NCI-H2196 (cell line): ENCODE data around the gene TSPOAP1.

Experiments used
- DNase-seq: peaks from one replicate; lab custom pipeline; 2025; ENCODE audit not compliant: unreplicated experiment; lab: John Stamatoyannopoulos, UW

Gene TSPOAP1, protein sequence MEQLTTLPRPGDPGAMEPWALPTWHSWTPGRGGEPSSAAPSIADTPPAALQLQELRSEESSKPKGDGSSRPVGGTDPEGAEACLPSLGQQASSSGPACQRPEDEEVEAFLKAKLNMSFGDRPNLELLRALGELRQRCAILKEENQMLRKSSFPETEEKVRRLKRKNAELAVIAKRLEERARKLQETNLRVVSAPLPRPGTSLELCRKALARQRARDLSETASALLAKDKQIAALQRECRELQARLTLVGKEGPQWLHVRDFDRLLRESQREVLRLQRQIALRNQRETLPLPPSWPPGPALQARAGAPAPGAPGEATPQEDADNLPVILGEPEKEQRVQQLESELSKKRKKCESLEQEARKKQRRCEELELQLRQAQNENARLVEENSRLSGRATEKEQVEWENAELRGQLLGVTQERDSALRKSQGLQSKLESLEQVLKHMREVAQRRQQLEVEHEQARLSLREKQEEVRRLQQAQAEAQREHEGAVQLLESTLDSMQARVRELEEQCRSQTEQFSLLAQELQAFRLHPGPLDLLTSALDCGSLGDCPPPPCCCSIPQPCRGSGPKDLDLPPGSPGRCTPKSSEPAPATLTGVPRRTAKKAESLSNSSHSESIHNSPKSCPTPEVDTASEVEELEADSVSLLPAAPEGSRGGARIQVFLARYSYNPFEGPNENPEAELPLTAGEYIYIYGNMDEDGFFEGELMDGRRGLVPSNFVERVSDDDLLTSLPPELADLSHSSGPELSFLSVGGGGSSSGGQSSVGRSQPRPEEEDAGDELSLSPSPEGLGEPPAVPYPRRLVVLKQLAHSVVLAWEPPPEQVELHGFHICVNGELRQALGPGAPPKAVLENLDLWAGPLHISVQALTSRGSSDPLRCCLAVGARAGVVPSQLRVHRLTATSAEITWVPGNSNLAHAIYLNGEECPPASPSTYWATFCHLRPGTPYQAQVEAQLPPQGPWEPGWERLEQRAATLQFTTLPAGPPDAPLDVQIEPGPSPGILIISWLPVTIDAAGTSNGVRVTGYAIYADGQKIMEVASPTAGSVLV (N-terminal part only)

DNA sequence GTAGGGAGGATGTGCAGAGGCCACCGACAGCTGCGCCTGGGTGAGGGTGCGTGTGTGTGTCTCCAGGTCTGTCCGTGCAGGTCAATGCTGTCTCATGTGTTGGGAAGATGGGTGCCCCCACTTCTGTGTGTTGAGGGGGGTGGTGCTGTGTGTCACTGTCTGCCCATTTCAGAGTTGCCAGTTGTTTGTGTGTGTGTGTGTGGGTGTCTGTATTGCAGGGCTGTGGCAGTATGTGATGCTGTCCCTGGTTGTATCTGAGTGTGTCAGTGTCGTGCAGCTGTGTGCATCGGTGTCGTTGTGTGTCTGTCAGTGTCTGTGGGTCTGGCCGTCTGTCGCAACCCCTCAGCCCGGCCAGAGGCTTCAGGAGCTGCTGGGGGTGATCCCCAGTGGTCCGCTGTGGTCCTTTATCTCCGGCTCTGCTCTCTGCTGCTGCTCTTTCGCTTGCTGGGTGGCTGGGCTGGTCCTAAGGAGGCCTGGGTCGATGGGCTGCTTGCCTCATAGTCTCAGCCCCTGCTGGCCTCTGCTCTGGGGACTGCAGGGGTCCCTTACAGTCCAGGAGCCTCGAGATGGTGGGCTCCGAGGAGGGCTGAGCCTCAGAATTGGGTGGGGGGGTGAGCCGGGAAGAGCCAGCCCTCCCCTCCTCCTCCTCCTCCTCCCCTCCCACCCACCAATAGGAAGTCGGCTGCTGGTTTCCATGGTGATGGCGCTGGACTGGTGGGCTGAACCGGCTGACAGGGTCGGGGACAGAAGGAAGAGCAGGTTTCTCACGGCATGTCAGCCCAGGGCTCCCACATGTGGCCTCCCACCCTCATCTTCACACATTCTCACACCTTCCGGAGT is at the start of gene TSPOAP1:
Gene TSPOAP1, minus strand, starts transcription at position 601 of the 840 bp plus-strand sequence. CDS start 875 bp downstream, outside the sequence.
- no peak for DNase-seq

DNA sequence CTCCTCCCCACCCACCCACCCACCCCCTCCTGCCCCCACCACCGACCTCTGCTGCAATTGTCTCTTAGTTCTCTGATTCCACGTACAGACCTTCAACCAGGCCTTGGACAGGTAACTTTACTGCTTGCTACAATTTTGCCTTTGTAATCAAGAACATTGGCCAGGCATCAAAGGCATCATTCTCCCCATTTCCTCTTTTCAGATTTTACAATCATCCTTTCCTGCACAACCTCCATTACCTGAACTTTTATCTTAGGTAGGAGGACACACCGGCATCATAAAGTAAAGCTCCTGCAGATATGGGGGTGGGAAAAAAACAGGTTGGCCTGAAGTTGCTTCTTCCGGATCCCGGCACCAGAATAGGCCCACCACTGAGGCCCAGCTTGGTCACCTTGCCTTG is 49.1 kb upstream of the TSPOAP1 start:
- DNase-seq = no peak

DNA sequence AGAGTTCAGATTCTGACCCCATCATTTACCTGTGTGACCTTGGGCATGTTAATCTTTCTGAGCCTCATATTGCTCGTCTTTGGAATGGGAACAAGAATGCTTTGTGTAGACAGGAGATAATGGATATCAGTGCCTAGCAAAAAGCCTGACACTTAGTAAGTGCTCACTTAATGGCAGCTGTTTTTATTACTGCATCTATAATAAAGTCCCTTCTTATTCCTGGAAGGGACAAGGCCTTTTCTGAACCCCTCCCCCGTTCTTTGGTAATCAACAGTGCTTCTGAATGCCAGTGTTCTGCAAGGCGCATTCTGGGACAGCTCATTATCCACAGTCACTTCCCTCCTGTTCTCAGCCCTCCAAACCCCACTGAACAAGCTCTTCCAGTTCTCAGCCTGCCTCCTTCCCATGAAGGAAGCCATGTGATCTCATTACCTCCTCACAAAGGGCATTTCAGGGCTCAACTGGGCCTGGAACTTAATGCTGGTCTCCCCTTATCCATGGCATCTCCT is 48.6 kb upstream of the TSPOAP1 start:
- DNase-seq = no peak

- no peak for DNase-seq
Measured at GRCh38 chr17:58376472-58377000, 47.9 kb upstream of the TSPOAP1 start.

GRCh38 chr17:58375811-58376210 is 47.2 kb upstream of the TSPOAP1 start:
- no peak for DNase-seq

DNA sequence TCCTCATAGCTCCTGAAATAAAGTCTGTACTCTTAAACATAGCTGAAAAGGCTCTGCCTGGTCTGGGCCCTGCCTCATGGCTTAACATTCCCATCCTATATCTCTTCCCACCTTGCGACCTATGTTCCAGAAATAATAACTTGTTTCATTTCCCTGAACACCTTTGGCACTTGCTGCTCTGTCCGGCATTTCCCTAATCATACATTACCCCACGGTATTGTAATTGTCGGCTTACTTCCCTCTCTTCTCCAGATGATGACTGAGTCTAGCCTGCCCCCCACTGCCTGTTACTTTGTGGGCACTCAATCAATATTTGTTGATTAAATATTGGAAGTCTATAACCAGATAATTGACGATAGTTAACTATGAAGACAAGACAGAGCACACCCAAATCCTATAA is 46.7 kb upstream of the TSPOAP1 start:
- no peak for DNase-seq

DNA sequence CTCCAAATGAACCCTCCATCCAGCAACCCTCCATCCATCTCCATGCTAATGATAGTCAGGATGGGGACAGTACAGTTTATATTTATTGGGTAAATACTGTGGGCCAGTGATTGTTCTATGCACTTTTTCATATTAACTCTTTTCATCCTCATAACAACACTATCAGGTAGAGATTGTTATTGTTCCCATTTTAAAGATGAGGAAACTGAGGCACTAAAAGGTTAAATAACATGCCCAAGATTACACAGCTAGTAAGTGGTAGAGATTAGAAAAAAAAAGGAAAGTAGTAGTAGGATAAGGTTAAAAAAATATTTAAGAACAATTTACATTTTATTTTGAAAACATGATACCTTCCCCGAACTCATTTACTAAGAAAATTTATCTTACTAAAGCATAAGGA is 45.3 kb upstream of the TSPOAP1 start:
- no peak for DNase-seq

GRCh38 chr17:58373003-58373402 is 44.4 kb upstream of the TSPOAP1 start:
- no peak for DNase-seq

DNA sequence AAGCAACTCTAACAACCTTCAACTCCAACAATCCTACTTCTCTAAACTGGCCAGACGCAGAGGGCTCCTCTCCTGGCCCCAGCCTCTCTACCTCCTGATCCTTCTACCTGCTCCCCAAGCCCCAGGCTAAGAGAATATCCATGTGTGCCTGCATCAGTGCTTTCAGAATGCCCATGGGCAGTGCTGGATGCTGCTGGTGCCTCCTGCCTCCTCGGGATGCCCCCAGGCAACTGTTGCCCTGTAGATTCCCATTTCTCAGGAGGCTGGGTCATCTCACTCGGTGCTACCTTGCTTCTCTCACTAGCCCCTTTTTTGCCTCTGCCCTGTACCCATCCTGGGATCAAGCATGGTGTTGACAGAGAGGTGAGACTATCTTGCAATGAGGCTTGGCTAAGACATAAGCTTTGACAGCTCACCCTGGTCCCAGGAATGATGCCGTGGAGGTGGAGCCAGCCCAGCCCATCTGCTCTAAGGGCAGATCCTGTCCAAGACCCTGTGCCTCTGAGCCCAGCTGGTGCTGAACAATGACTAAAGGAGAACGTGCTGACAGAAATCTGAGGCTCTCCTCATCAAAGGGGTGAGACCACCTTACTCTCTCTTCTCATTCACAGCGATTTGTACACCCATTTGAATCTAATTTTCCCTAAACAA is 42.8 kb upstream of the TSPOAP1 start:
- no peak for DNase-seq

DNA sequence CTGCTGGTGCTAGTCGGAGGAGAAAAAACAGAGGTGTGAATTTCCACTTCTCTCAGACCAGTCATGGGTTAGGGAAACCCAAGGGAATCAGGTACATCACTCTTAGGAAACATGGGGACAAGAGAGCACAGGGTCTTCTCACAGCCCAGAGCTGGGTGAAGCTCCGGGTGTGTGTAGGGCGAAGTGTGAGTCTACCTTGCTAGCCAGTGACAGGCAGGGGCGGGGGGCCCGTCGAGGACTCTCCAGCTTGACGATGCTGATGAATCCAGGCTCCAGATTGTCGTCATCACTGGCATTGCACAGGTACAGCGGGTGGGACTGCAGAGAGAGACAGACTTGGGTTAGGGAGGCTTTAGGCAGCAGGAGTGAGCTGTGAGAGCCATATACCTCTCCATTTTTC is 42.1 kb upstream of the TSPOAP1 start:
- DNase-seq = no peak

GRCh38 chr17:58370309-58370708 is 41.7 kb upstream of the TSPOAP1 start:
- no peak for DNase-seq

GRCh38 chr17:58369214-58370031 is 40.8 kb upstream of the TSPOAP1 start:
- DNase-seq = no peak

GRCh38 chr17:58368860-58369213 is 40.2 kb upstream of the TSPOAP1 start:
- DNase-seq = no peak

GRCh38 chr17:58367461-58367860 is 38.9 kb upstream of the TSPOAP1 start:
- DNase-seq = no peak

DNA sequence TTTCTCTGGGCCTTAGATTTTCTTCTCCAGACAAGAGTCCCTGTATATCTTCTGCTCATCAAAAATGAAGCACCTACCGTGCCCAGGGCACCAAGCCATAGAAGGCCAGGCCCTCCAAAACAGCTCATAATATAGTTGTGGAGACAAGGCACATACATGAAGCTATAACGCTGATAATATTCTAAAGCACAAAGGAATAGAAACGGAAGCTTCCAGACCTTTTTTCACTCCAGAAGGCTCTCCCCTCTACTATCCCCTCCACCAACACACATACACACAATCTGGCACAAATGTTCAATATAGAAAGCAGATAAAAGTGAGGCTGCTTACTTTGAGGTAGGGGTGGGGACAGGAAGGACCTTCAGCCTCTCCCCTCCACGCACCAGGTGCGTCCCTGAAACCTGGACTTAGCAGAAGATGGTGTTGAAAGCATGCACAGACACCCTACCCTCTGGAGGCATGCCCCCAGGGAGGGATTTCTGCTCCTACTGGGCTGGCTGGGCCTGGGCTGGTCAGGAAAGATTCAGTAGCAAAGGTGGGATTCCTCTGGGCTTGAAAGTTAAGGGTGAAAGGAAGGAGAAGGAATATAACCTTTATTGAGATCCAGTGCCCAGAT is 37.5 kb upstream of the TSPOAP1 start:
- no peak for DNase-seq

DNA sequence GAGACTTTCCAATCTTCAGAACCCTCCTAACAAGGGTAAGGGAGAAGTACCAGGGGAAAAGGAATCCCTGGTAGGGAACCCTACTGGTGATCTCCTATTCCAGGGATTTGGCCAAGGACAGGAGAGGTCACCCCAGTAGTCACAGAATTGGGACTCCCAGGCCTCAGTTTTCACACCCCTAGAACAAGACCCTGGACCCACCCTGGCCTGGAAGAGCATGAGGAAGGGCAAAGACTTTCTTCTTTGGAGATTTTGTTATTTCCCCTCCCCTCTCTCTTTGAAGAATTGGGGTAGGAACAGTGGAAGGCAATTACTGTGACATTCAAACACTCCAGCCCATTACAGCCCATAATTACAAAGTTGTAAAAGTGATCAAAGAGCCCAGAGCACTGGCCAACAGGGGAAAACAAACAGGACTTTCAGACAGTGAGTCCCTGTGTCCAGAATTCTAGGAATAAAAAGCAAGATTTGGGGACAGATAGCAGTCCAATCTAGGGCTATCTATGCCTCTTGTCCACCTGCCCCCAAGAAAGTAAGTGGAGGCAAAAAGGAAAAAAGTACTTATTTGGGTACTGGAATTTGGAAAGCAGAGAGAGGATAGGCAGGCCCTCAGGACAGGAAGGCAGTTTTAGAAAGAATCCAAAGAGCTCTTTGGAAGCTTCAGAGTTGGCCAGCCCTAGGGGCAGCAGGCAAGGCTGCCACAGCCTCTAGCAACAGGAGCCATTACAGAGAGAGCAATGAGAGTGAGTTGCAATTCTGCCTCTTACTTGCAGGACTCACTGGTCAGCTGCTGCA is 36.8 kb upstream of the TSPOAP1 start:
- DNase-seq = no peak

DNA sequence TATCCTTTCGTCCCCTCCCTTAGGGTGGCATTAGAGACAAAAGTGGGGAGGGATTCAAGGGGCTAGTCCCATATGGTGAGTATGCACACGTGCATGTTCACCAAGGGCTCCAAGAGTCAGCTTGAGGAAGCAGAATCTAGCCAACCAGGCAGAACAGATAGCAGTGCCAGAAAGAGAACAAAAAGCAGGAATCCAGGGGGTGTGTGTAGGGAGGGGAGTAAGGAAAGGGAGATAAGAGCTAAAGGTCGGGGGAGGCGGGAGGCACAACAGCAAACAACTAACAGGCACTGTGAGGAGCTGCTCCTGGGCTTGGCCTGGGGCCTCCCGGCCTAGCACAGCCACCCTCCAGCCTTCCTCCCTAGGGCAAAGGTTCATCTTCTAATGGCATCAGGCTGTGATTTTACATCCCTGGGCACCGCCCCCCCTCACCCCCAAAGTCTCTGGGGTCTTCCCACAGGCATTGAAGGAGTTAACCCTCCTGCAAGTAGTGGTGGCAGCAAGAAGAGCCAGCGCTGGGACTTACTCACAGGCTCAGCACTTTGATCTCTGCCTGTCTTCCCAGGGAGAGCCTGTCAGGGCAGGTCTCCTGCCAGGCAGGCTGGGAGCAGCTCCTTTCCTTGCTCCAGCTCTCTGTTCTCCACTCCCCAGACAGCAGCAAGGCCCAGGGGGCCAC is 35.8 kb upstream of the TSPOAP1 start:
- no peak for DNase-seq
